ENCODE results near the gene ABCG5.

ABCG5 gene

DNA sequence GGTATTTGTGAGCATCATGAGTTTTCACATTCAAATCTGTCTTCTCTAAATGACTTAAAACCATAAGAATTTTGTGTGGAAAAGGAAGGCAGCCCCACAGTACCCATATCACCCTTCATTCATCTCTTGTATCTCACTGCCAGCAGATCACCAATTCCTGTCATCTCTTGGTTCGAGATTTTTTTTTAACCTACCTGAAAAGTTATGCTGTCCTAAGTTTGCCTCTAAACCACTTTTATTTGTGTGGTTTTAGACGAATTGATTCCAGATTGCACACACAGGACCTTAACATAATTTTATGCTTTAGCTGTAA lies 32.0 kb downstream of the ABCG5 start:
- no peak for DNase-seq (ENCODE audit: low read depth)

DNA sequence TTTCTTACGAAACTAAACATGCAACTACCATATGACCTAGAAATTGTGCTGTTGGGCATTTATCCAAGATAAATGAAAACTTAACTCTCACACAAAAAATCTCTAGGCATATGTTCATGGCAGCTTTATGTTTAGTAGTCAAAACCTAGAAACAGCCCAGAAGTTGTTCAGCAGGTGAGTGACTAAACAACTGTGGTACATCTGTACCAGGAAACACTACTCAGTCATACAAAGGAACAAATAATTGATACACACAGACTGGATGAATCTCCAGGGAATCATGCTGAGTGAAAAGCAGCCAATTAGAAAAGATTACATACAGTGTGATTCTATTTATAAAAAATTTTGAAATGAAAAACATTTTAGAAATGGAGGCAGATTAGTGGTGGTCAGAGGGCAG lies 35.5 kb downstream of the ABCG5 start:
- DNase-seq (ENCODE audit: low read depth), result no peak

DNA sequence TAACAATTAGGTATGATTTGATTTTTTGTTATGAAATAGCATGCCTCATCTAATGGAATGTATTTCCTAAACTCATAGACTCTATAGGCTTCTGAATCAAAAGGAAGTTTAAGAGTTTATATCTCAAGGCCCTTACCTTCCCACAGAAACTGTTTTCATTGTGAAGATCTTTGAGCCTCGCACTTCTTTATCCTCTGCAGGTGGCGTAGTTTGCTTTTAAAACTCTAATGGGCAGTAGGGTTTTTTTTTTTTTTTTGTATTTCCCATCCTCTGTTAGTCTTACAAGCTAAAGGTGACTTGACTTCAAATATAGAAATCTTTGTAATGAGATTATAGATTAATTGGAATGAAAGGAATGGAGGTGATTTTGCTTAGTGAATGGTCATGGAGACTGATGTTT lies 36.5 kb downstream of the ABCG5 start:
- no peak for DNase-seq (ENCODE audit: low read depth)

DNA sequence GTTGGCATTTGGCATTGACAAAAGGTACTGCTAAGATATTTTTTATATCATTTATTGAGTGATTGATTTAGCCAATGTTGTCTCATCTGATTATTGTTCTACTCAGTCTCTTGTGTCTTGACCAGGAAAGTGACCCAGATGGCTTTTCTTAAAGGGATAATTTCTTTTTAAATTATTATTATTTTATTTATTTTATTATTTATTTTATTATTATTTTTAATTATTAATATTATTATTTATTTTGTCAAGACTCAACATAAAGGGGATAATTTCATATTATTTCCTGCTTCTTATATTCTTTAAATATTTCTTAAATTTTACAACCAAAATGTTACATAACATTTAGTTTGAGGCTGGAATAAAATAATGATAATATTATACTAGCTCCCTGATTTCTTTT lies 37.7 kb downstream of the ABCG5 start:
- no peak for DNase-seq (ENCODE audit: low read depth)

DNA sequence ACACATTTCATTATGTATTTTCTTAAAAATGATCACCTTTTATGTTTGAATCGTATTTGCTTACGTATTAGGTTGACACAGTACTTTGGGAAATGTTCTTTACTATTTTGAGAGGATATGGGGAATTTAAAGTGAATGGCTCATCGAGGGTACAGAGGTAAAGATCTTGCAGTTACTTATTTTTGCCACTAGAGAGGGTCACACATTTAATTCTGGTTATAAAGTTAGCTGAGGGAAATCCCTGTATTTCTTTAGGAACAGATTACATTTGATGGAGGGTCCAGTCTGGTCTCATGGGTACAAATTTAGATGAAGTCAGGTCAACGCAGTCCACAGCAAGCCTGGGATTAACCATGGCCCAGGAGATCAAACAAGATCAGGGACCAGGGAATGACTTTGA lies 40.3 kb downstream of the ABCG5 start:
- DNase-seq (ENCODE audit: low read depth), result no peak

DNA sequence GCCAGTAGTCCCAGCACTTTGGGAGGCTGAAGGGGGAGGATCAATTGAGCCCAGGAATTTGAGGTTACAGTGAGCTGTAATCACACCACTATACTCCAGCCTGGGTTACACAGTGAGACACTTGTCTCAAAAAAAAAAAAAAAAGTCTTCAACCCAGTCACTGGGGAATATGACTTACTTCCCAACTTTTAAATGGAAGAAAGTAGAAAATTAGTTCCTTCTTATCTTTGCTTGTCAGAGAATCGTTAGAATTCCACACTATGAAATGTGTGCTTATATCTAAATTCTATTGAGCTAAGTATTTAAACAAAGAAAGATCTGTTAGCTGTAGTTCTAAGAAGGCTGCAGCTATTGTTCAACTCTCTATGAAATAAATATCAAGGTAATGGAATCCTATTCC lies 42.4 kb downstream of the ABCG5 start:
- DNase-seq (ENCODE audit: low read depth), result no peak

DNA sequence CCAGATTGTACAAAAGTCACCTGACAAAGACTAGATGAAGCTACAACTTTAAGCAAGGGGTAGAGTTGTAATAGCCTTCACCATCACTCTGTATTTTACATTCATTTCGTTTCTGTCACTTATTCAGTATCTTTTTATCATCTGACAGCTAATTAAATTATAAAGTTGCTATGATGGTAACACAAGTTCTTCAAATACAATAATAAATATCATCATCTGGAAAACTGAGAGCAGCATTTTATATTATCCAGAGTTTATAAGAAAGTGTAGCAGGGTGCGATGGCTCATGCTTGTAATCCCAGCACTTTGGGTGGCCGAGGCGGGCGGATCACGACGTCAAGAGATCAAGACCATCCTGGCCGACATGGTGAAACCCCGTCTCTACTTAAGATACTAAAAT lies 43.7 kb downstream of the ABCG5 start:
- no peak for DNase-seq (ENCODE audit: low read depth)

DNA sequence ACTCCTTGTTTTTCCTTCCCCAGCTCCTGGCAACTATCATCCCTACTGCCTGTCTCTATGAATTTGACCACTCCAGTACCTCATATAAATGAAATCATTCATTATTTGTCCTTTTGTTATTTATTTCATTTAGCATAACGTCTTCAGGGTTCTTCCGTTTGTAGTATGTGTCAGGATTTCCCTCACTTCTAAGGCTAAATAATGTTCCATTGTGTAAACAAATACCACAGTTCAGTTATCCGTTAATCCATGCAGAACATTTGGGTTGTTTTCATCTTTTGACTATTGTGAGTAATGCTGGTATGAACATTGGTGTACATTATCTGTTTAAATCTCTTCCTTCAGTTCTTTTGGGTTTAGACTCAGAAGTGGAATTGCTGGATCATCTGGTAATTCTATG lies 46.0 kb downstream of the ABCG5 start:
- DNase-seq (ENCODE audit: low read depth), result no peak

DNA sequence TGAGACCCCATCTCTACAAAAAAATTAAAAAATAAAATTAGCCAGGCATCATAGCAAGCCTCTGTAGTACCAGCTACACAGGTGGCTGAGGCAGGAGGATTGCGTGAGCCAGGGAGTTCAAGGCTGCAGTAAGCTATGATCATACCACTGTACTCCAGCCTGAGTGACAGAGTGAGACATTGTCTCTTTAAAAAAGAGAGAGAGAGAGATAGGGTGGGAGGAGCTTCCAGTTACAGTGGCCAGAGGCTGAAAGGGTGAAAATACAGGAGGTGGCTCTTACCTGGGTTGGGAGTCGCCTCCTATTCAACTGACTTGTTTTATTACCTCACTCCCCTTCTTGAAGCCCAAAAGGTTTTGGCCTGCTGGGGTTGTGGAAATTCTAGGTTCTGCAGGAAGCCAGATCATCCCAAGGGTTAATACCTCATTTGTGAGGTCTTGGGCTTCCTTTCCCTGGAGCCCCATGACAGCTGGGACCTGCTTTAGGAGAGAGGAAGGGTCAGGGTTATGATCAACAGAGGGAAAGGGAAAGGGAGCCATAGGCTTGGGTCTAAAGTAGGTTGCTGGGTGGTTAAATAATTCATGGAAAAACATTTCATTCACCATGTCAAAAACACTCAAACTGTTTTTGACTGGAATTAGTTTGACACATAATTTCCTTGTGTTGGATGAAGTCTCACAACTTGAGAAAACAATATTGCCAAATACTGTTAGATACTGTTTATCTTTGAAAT lies 47.4 kb downstream of the ABCG5 start:
- no peak for DNase-seq (ENCODE audit: low read depth)

DNA sequence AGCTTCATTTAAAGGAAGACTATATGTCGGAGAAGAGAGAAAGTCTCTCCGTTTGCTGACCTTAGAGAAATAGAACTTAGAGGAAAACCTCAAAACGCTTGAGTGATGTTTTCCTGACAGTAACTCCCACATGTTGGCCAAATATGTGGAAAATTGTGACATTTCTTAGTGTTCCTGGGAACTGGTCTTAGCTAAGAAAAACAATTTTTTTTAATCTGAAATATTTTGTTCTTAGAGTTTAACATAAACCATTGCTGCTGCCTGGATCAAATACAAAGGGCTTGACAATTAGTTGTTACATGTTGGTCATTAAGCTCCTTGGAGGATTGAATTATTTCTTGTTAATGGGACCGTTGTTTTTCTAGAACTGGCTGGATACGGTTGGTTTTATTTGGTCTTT lies 48.5 kb downstream of the ABCG5 start:
- DNase-seq (ENCODE audit: low read depth), result peak; percentile 45

DNA sequence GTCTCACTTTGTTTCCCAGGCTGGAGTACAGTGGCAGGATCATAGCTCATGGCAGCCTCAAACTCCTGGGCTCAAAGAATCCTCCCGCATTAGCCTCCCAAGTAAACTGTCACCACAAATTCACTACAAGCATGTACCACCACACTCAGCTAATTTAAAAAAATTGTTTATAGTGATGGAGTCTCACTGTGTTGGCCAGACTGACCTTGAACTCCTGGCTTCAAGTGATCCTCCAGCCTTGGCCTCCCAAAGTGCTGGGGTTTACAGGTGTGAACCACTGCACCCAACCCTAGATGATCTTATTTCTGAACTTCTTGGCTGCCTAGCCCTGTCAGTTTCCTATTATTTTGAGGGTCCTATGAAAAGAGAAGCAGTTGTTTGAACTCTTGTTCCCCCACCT lies 50.0 kb downstream of the ABCG5 start:
- DNase-seq (ENCODE audit: low read depth), result no peak

DNA sequence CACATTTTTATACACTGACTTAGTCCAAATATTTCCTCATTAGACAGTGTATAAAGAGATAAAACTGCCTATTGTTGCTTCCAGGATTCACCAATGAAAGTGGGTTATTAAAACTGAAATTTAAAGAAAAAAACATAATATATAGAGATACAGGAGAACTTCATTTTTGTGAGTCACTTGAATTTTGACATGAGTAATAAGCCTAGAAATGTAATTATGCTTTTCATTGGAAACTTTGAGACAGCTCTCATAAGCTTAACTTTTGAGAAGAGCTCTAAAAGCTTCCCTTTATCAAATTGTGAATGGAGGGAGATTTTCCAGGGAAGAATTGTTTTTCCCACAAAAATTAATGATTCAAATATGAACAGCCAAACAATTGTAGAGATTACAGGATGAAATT lies 50.7 kb downstream of the ABCG5 start:
- DNase-seq (ENCODE audit: low read depth), result peak; percentile 37

DNA sequence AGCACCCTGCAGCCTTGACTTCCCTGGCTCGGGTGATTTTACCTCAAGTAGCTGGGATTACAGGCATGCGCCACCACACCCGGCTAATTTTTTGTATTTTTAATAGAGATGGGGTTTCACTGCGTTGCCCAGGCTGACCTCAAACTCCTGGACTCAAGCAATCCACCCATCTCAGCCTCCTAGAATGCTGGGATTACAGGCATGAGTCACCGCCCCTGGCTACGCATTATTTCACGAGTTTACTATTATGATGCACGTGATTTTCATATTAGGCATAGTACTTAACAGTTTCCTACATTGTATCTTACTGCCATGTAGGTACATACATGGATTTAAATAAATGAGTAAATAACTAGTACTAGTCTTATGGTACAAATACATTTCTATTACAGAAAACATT lies 60.4 kb downstream of the ABCG5 start:
- no peak for DNase-seq (ENCODE audit: low read depth)

DNA sequence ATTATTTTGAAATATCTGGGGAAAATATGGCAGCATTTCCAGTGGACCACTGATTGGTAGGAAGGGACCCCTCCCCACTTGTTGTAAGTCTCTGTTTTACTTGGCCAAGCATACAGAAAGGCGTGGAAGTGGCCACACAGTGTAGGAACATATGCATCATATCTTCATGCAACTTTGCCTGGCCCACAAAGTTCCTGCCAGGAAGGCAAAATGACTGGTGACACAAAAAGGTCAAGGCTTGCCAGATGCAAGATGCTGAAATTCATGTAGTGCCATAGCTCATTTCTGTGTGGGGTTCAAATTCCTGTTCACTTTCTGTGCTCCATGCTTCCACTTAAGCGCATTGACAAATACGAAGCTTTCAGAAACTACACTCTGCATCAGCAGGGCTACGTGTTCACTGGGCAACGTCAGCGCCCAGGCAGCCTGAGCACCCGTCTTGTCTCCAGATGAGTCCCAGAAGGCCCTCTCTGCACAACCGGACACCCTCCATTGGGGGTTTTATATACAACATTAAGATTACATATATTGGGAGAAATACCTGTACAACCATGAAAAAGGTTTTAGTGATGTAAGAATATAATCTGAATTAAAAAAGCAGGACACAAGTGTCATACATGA lies 61.2 kb downstream of the ABCG5 start:
- no peak for DNase-seq (ENCODE audit: low read depth)

DNA sequence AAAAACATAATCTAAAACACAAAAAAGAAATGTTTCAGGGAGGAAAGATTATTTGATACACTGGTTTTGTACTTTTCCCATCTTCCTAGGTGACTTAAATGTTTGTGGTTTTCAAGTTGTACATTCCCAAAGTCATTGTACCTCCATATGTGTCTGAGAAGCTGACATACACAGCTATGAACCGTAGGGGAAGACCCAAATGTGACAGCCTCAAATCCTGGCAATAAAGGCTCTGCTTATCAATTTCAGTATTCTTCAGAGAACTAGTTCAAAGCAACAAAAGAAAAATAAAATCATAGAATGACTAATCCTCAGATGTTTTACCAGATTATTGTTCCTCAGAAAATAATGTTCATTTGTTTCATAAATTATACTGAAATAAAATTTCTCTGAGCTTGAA lies 62.3 kb downstream of the ABCG5 start:
- DNase-seq (ENCODE audit: low read depth), result no peak

DNA sequence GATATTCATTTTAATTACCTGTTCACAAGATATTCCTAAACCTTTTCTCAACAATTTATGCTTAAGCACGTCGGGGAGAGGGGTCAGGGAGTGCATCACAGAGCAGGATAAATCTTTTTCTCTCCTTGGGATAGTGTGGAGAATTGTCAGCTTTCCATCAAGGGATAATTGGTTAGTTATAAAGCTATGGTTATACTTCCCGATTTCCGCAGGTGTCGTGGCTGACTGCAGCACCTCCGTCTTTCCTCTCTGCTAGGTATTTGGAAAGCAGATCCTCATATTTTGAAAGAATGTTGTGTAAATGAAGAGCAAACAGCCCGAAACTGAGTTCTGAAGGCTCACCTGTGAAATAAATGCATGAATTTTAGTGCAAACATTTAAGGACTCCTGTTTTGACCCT lies 64.0 kb downstream of the ABCG5 start:
- DNase-seq (ENCODE audit: low read depth), result no peak

DNA sequence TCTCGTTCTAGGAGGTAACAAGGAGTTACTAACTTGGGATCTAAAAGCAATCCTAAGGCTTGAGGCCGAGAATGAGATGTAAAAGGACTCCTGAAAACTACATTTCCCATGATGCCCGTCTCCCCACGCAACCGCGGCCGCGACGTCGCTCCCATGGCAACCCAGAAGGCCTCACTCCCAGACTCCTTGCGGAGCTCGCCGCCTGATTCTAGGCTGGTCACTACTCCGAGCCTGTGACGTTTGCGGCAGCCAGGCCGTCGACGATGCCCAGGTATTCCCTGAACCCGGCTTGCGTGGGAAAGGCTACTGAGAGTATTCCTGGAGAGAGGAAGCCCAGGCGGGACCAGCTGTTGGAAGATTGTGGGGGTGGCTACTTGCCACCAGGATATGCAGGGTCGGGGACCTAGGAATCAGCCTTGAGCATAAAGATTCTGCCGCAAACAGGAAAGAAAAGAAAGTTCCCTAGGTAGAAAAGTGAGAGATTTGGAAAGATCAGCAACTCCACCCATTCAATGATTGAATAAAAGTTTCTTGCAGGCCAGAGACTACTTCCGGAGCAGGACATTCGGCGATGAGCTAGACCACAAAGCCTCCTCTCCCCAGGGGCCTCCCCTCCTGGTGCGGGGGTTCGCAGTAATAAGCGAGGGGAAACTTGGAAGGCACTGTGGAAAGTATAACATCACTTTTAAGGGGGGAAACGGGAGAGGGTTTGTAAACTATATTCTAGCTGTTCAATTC lies 64.6 kb downstream of the ABCG5 start, which contains the start of gene DYNC2LI1:
Gene DYNC2LI1 (plus strand): TSS at position 164 of the 738 bp plus-strand sequence. CDS start 100 bp downstream, at position 264.
- peak; percentile 88 for DNase-seq (ENCODE audit: low read depth)

DNA sequence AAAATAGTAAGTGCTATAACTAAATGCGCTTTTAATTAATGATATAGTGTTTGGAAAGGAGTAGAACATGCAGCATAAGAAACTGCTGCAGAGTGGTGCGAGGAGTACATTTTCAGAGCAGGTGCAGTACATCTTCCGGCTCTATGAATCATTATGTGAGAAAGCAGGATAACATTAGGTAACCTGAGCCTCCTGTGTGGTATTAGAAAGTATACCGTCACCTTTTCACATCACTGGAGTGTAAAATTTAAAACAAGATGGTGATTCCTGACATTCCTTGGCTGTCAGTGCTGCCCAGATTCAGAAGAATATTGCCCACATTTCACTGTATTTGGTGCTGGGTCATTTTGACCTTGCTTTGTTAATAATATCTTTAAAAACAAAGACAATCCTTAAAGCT lies 72.6 kb downstream of the ABCG5 start:
- no peak for DNase-seq (ENCODE audit: low read depth)

DNA sequence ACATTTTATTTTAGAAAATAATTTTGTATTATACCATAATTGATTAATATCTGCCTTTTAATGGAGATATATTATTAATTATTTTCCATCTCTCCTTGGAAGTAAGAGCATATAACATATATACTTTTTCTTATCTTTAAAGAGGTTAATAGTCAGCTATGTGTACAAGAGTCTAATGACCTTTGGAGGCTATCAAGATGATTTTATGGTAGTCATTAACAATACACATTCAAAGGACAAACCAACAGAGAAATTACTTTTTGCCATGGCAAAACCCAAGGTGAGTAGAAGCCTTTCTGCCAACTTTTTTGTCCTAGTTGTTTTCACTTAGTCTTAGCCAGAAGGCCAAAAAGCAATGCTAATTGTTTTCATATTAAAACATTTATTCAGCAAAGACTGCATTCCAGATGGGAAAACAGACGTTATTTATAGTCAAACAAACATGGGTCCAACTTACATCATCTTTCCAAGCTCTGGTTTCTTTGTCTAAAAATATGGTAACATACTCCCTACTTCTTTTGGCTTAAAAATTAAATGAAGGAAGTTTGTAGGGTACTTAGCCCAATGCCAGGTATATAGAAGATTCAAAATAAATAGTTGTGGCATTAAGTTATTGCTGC lies 74.4 kb downstream of the ABCG5 start:
- no peak for DNase-seq (ENCODE audit: low read depth)

DNA sequence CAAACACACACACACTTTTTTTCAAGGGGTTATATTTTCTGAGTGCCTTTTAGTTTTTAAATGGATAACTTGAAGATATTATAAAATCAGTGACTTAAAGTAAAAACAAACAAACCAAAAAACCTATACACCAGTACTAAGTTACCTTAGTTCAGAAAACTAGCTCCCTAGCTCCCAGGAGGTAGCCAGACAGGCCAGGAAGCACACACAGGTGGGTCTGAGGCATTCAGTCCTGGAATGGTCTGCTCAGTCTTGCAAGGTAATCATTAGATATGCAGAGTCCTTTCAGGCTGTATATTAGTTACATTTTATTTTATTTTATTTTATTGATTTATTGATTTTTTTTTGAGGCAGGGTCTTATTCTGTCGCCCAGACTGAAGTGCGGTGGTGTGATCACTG lies 75.5 kb downstream of the ABCG5 start:
- DNase-seq (ENCODE audit: low read depth), result no peak
